SU-DHL-6 (cell line): ENCODE results near the gene AKT3.

Experiments
- H2AFZ ChIP-seq: fragments of 200-600 bp; sonication (generic); 2 replicates; pipeline ENCODE4 v1.6.1; 2014; ENCODE audit warnings: low read depth, mild to moderate bottlenecking, moderate library complexity, mixed read lengths, antibody characterized with exemption, low read length; ENCODE audit not compliant: severe bottlenecking
- H3F3A ChIP-seq: fragments of 200-600 bp; shearing (Covaris generic); 2 replicates; pipeline ENCODE4 v1.6.0; 2016; ENCODE audit warnings: antibody characterized with exemption, mild to moderate bottlenecking; ENCODE audit not compliant: insufficient read depth
- H3K27ac ChIP-seq: fragments of 200-600 bp; sonication (generic); 2 replicates; pipeline ENCODE4 v1.5.1; 2016; ENCODE audit warnings: low read depth, mild to moderate bottlenecking, low read length, moderate library complexity, mixed read lengths
- H3K27me3 ChIP-seq: fragments of 200-600 bp; sonication (generic), shearing (Covaris generic); 2 replicates; pipeline ENCODE4 v1.6.0; 2014; ENCODE audit warnings: mild to moderate bottlenecking, low read length
- H3K36me3 ChIP-seq: fragments of 200-600 bp; sonication (generic); 2 replicates; pipeline ENCODE4 v1.6.1; 2014; ENCODE audit warnings: mild to moderate bottlenecking, low read length, mixed read lengths
- H3K4me2 ChIP-seq: fragments of 300-600, 200-600 bp; shearing (Covaris generic), sonication (generic); 2 replicates; pipeline ENCODE4 v1.6.0; 2014; ENCODE audit warnings: low read length, low read depth, mild to moderate bottlenecking; ENCODE audit not compliant: poor library complexity, severe bottlenecking
- H3K4me3 ChIP-seq: fragments of 200-600 bp; sonication (generic); 2 replicates; pipeline ENCODE4 v1.5.1; 2014; ENCODE audit warnings: antibody characterized with exemption, low read length, mild to moderate bottlenecking, mixed read lengths; ENCODE audit not compliant: insufficient read depth, poor library complexity, severe bottlenecking
- H3K79me2 ChIP-seq: fragments of 200-600 bp; sonication (generic); 2 replicates; pipeline ENCODE4 v1.6.1; 2014; ENCODE audit warnings: mild to moderate bottlenecking, low read length, moderate library complexity; ENCODE audit not compliant: insufficient read depth
- H3K9ac ChIP-seq: fragments of 200-600 bp; sonication (generic); 2 replicates; pipeline ENCODE4 v1.7.0; 2014; ENCODE audit warnings: mild to moderate bottlenecking, low read length
- H3K9me2 ChIP-seq: fragments of 200-600 bp; sonication (generic); replicated peaks from 2 replicates; pipeline ENCODE4 v1.6.1; 2014; ENCODE audit warnings: low read length; ENCODE audit not compliant: insufficient read depth
- H3K9me3 ChIP-seq: fragments of 200-600 bp; sonication (generic); 2 replicates; pipeline ENCODE4 v1.6.1; 2014; ENCODE audit warnings: low read length, mixed read lengths; ENCODE audit not compliant: insufficient read depth
- H4K20me1 ChIP-seq: fragments of 200-600 bp; sonication (generic); 2 replicates; pipeline ENCODE4 v1.6.1; 2014; ENCODE audit warnings: low read depth, mild to moderate bottlenecking, antibody characterized with exemption, low read length, moderate library complexity, mixed read lengths
- EZH2phosphoT487 ChIP-seq: fragments of 200-600 bp; sonication (generic), shearing (Covaris generic); conservative IDR thresholded peaks from 2 replicates; pipeline ENCODE4 v1.6.1; 2018; ENCODE audit warnings: mild to moderate bottlenecking, antibody characterized with exemption, low read length, moderate library complexity, mixed read lengths
- TF ChIP-seq, protein P1 (sequence below): fragments of 200-600 bp; sonication (generic); IDR thresholded peaks from one replicate; pipeline ENCODE4 v1.5.1; 2017; ENCODE audit warnings: antibody characterized with exemption, mild to moderate bottlenecking, low read length, moderate library complexity; ENCODE audit not compliant: insufficient read depth, poor library complexity, severe bottlenecking

AKT3 gene

DNA sequence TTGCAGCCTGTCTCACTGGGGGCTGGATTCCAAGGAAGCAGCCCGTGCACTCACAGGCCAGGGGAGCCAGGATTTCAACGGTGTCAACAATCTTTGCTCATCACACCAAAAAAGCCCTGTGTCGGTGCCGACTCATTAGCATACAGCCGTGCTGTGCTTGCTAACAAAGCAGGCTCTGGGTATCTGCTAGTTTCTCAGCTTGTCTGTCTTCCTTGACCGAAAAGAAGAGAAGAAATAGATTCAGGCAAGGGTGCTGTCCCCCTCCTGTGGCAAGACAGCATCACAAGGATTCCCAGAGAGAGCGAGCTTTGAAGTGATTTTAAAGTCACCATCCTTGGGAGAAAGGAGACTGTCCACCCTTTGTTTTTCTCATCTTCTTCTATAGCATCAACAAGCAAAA lies 379.5 kb downstream of the AKT3 start:
- no peaks in the 10 kb centered on the region for H3K36me3 ChIP-seq
- no peak overlapping the region for H2AFZ ChIP-seq
- H3K79me2 ChIP-seq: no peaks in the 10 kb centered on the region
- no peak overlapping the region for H3K27ac ChIP-seq
- H3K9ac ChIP-seq: no peak overlapping the region
- no peaks in the 10 kb centered on the region for H3F3A ChIP-seq
- no peaks in the 10 kb centered on the region for H3K9me2 ChIP-seq
- TF ChIP-seq, protein P1, sequence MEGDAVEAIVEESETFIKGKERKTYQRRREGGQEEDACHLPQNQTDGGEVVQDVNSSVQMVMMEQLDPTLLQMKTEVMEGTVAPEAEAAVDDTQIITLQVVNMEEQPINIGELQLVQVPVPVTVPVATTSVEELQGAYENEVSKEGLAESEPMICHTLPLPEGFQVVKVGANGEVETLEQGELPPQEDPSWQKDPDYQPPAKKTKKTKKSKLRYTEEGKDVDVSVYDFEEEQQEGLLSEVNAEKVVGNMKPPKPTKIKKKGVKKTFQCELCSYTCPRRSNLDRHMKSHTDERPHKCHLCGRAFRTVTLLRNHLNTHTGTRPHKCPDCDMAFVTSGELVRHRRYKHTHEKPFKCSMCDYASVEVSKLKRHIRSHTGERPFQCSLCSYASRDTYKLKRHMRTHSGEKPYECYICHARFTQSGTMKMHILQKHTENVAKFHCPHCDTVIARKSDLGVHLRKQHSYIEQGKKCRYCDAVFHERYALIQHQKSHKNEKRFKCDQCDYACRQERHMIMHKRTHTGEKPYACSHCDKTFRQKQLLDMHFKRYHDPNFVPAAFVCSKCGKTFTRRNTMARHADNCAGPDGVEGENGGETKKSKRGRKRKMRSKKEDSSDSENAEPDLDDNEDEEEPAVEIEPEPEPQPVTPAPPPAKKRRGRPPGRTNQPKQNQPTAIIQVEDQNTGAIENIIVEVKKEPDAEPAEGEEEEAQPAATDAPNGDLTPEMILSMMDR: no peak
- TF ChIP-seq EZH2phosphoT487: no peak
- no peaks in the 10 kb centered on the region for H4K20me1 ChIP-seq
- H3K4me3 ChIP-seq: no peak overlapping the region
- no peaks in the 10 kb centered on the region for H3K9me3 ChIP-seq
- H3K4me2 ChIP-seq: no peak overlapping the region
- no peaks in the 10 kb centered on the region for H3K27me3 ChIP-seq

DNA sequence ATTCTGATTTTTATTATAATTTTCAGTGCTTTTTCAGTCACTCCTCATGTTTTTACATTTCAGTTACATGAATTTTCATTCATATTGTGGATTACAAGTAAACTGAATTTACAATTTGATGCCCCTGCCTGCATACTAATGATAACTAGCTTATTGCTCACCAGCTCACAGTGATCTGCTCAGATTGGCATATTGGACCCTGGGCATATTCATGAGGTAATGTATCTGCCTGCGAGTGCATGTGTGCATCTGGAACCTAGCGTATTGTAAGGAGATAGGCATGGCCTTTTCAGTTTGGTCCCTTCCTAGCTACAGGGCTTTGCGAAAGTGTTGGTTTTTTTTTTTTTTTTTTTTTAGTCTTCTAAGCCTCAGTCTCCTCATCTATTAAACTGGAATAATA lies 380.5 kb downstream of the AKT3 start:
- Histone ChIP-seq H2AFZ (no peak overlapping the region), H3K36me3 (no peaks in the 10 kb centered on the region), H3F3A (no peaks in the 10 kb centered on the region), H3K79me2 (no peaks in the 10 kb centered on the region), H3K9ac (no peak overlapping the region), H3K27ac (no peak overlapping the region), H3K4me2 (no peak overlapping the region), H3K27me3 (no peaks in the 10 kb centered on the region), H3K9me3 (no peaks in the 10 kb centered on the region), H3K4me3 (no peak overlapping the region), H4K20me1 (no peaks in the 10 kb centered on the region), H3K9me2 (no peaks in the 10 kb centered on the region)
- no peak for TF ChIP-seq EZH2phosphoT487
- TF ChIP-seq, protein P1: no peak

DNA sequence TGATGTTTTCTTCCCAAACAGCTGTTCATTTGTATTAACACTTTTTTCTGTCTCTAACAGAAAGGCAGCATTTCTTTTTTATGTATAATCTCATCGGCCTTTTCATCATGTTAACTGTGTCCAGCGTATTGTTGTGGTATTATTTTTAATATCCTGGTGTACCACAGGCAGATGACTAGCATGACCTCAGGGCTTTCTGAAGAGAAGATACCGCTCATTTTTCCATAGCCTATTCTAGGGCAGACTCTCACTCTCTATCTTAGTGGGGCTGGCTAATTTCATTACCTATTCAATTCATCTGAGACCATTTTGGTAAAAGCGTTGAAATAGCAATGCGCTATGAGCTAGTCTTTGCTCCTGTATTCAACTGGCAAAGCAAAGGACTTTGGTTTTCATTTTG lies 384.3 kb downstream of the AKT3 start:
- H3K27ac ChIP-seq: no peak overlapping the region
- no peak overlapping the region for H2AFZ ChIP-seq
- no peaks in the 10 kb centered on the region for H3K9me3 ChIP-seq
- H3K27me3 ChIP-seq: no peaks in the 10 kb centered on the region
- H3F3A ChIP-seq: no peaks in the 10 kb centered on the region
- no peaks in the 10 kb centered on the region for H3K9me2 ChIP-seq
- no peak overlapping the region for H3K4me2 ChIP-seq
- no peaks in the 10 kb centered on the region for H3K79me2 ChIP-seq
- H3K9ac ChIP-seq: no peak overlapping the region
- no peak overlapping the region for H3K4me3 ChIP-seq
- no peaks in the 10 kb centered on the region for H3K36me3 ChIP-seq
- no peaks in the 10 kb centered on the region for H4K20me1 ChIP-seq
- TF ChIP-seq, protein P1: no peak
- TF ChIP-seq EZH2phosphoT487: no peak

DNA sequence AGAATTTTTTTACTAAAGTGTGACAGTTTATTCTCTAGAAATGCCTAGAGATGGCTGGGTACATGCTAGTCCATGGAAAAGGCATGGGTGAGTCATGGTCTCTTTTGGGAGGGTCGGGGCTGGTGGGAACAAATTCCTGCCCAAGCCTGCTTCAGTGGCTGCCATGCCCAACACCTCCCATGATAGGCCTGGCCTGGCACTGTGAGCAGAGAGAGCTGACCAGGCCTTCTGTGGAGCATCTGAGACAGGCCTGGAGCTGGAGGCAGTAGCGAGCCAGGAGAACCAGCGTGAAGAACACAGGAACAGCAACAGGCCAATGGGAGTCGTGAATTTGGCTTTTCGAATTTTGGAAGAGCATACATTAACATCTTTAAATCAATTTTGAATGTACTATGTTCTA lies 385.0 kb downstream of the AKT3 start:
- Histone ChIP-seq H3K27ac (no peak overlapping the region), H3F3A (no peaks in the 10 kb centered on the region), H3K9me3 (no peaks in the 10 kb centered on the region), H4K20me1 (no peaks in the 10 kb centered on the region), H2AFZ (no peak overlapping the region), H3K4me3 (no peak overlapping the region), H3K36me3 (no peaks in the 10 kb centered on the region), H3K27me3 (no peaks in the 10 kb centered on the region), H3K79me2 (no peaks in the 10 kb centered on the region), H3K4me2 (no peak overlapping the region), H3K9ac (no peak overlapping the region), H3K9me2 (no peaks in the 10 kb centered on the region)
- TF ChIP-seq, protein P1: no peak
- TF ChIP-seq EZH2phosphoT487: no peak
